Measurements from ENCODE around the gene ISLR2.

DNA sequence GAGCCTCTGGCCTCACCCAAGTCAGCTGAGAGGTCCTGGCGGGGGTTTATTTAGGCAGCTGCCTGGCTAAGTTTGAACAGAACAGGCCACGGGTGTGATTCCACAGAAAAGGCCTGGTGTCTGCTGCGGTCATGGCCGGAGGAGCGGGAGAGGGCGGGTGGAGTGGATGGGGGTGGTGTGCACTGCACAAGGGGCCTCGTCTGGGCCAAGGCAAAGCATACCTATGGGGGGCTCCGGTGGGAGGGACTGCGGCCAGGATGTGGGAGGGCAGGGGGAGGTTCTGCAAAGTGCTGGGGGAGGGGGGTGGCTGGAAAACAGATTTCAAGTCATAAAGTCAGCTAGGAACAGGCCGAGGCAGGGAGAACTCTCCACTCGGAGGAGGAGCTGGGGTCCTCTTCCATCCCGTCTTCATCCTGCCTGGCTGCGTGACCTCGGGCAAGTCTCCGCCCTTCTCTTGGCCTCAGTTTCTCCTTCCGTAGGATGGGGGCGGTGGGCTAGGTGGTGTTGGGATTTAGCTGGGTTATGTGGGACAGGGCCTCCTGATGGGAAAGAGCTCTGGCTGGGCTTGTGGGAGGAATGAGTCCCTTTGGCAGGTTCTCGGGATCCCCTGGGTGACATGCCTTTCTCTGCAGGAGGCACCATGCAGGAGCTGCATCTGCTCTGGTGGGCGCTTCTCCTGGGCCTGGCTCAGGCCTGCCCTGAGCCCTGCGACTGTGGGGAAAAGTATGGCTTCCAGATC, 44.0 kb downstream of the ISLR2 start:
- TF ChIP-seq, protein P1, sequence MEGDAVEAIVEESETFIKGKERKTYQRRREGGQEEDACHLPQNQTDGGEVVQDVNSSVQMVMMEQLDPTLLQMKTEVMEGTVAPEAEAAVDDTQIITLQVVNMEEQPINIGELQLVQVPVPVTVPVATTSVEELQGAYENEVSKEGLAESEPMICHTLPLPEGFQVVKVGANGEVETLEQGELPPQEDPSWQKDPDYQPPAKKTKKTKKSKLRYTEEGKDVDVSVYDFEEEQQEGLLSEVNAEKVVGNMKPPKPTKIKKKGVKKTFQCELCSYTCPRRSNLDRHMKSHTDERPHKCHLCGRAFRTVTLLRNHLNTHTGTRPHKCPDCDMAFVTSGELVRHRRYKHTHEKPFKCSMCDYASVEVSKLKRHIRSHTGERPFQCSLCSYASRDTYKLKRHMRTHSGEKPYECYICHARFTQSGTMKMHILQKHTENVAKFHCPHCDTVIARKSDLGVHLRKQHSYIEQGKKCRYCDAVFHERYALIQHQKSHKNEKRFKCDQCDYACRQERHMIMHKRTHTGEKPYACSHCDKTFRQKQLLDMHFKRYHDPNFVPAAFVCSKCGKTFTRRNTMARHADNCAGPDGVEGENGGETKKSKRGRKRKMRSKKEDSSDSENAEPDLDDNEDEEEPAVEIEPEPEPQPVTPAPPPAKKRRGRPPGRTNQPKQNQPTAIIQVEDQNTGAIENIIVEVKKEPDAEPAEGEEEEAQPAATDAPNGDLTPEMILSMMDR (IDR thresholded peaks at IDR 0.05) = no peak
- no peak for TF ChIP-seq EZH2 (IDR thresholded peaks at IDR 0.05)
- no peak for TF ChIP-seq EZH2phosphoT487 (IDR thresholded peaks at IDR 0.05)

All from neural progenitor cell (in vitro differentiated cells).